Endothelial cell of umbilical vein (primary cell): ENCODE measurements around the gene CMSS1.

Source experiments
- CTCF ChIP-seq, 2 donors: IDR thresholded peaks; 1 replicate in 1 of 2; 2 replicates in 1 of 2; pipeline ENCODE4 v1.5.1; 2011; ENCODE audit warnings: low read length in 2 of 2, mild to moderate bottlenecking in 2 of 2, moderate library complexity in 2 of 2, control low read depth in 1 of 2, inconsistent platforms in 1 of 2, low read depth in 1 of 2; ENCODE audit not compliant: insufficient read depth in 1 of 2; ENCODE audit errors: extremely low read depth in 1 of 2
- EZH2 ChIP-seq: IDR thresholded peaks from 2 replicates; pipeline ENCODE4 v1.6.1; 2012; ENCODE audit warnings: borderline replicate concordance, low read depth, mild to moderate bottlenecking, moderate library complexity, low read length, inconsistent platforms; ENCODE audit not compliant: severe bottlenecking
- FOS ChIP-seq: IDR thresholded peaks from 2 replicates; pipeline ENCODE4 v1.6.1; 2011; ENCODE audit warnings: mild to moderate bottlenecking, low read length, moderate library complexity, borderline replicate concordance; ENCODE audit not compliant: insufficient read depth
- GATA2 ChIP-seq: IDR thresholded peaks from 2 replicates; pipeline ENCODE4 v1.7.0; 2011; ENCODE audit warnings: low read depth, mild to moderate bottlenecking, moderate library complexity, mixed read lengths, low read length; ENCODE audit not compliant: insufficient read length, insufficient read depth
- JUN ChIP-seq: IDR thresholded peaks from 2 replicates; pipeline ENCODE4 v1.6.1; 2011; ENCODE audit warnings: borderline replicate concordance, low read depth; ENCODE audit not compliant: insufficient read length, insufficient read depth
- MAX ChIP-seq: IDR thresholded peaks from 2 replicates; pipeline ENCODE4 v1.6.1; 2011; ENCODE audit not compliant: insufficient read depth, insufficient read length
- MYC ChIP-seq: IDR thresholded peaks from one replicate; pipeline ENCODE4 v1.6.1; 2011; ENCODE audit warnings: mild to moderate bottlenecking, low read depth, low read length
- POLR2A ChIP-seq: IDR thresholded peaks from 2 replicates; pipeline ENCODE4 v1.6.1; 2012; ENCODE audit warnings: low read depth, mild to moderate bottlenecking, control low read depth, low read length
- POLR2AphosphoS5 ChIP-seq: IDR thresholded peaks from 2 replicates; pipeline ENCODE4 v1.6.1; 2012; ENCODE audit warnings: low read depth, mild to moderate bottlenecking, control low read depth, low read length, moderate library complexity; ENCODE audit not compliant: insufficient read depth

- no peak for TF ChIP-seq POLR2AphosphoS5
- no peak for TF ChIP-seq CTCF (IDR thresholded peaks at IDR 0.05; ENCODE audit: extremely low read depth in 1 of 2, insufficient read depth in 1 of 2, low read depth in 1 of 2, low read length in 2 of 2)
- no peak for TF ChIP-seq EZH2
- TF ChIP-seq FOS: no peak
- no peak for TF ChIP-seq POLR2A
- TF ChIP-seq MYC: no peak
- no peak for TF ChIP-seq MAX
- no peak for TF ChIP-seq GATA2
- TF ChIP-seq JUN: no peak
These were observed 245.0 kb downstream of the CMSS1 start for GRCh38 chr3:100062665-100063064.
